MM.1S (cell line): ENCODE data around the gene KIAA0930.

Source experiments
- DNase-seq: peaks from one replicate; pipeline ENCODE4 v3.0.0-alpha.2; 2015
- H2AFZ ChIP-seq: fragments of 300-600 bp; sonication (generic); 2 replicates; pipeline ENCODE4 v1.6.0; 2016; ENCODE audit warnings: antibody characterized with exemption, low read length
- H3F3A ChIP-seq: fragments of 300-600 bp; sonication (generic); 2 replicates; pipeline ENCODE4 v1.6.1; 2016; ENCODE audit warnings: mild to moderate bottlenecking, antibody characterized with exemption, low read length, moderate library complexity, mixed read lengths; ENCODE audit not compliant: insufficient read depth
- H3K27ac ChIP-seq: fragments of 300-600 bp; sonication (generic); 2 replicates; pipeline ENCODE4 v1.5.1; 2016; ENCODE audit warnings: mild to moderate bottlenecking, low read length
- H3K27me3 ChIP-seq: fragments of 300-600 bp; sonication (generic); replicated peaks from 2 replicates; pipeline ENCODE4 v1.6.0; 2016; ENCODE audit warnings: low read length; ENCODE audit not compliant: insufficient read depth
- H3K36me3 ChIP-seq: fragments of 300-600 bp; sonication (generic); replicated peaks from 2 replicates; pipeline ENCODE4 v1.6.1; 2016; ENCODE audit warnings: mild to moderate bottlenecking, low read length, mixed read lengths; ENCODE audit not compliant: insufficient read depth
- H3K4me1 ChIP-seq: fragments of 300-600 bp; sonication (generic); 2 replicates; pipeline ENCODE4 v1.6.1; 2016; ENCODE audit warnings: low read length, mixed read lengths
- H3K4me2 ChIP-seq: fragments of 300-600 bp; sonication (generic); 2 replicates; pipeline ENCODE4 v1.6.0; 2016; ENCODE audit warnings: low read depth, low read length
- H3K4me3 ChIP-seq: fragments of 300-600 bp; sonication (generic); 2 replicates; pipeline ENCODE4 v1.5.1; 2016; ENCODE audit warnings: low read length, mixed read lengths
- H3K79me2 ChIP-seq: fragments of 300-600 bp; sonication (generic); 2 replicates; pipeline ENCODE4 v1.6.1; 2016; ENCODE audit warnings: mixed run types, low read length, mixed read lengths
- H3K9ac ChIP-seq: fragments of 300-600 bp; sonication (generic); 2 replicates; pipeline ENCODE4 v1.6.1; 2016; ENCODE audit warnings: low read length, mixed read lengths
- H3K9me2 ChIP-seq: fragments of 300-600 bp; sonication (generic); replicated peaks from 2 replicates; pipeline ENCODE4 v1.6.1; 2016; ENCODE audit warnings: mild to moderate bottlenecking, low read length, mixed read lengths; ENCODE audit not compliant: insufficient read depth
- H3K9me3 ChIP-seq: fragments of 300-600 bp; sonication (generic); replicated peaks from 2 replicates; pipeline ENCODE4 v1.6.1; 2016; ENCODE audit warnings: mild to moderate bottlenecking, low read length, mixed read lengths; ENCODE audit not compliant: insufficient read depth
- H4K20me1 ChIP-seq: fragments of 300-600 bp; sonication (generic); 2 replicates; pipeline ENCODE4 v1.6.1; 2016; ENCODE audit warnings: mild to moderate bottlenecking, low read length, moderate library complexity, mixed read lengths; ENCODE audit not compliant: insufficient read depth
- CTCF ChIP-seq: fragments of 300-600 bp; sonication (generic); IDR thresholded peaks from 2 replicates; pipeline ENCODE4 v1.5.1; 2016; ENCODE audit warnings: antibody characterized with exemption, low read length, mixed read lengths
- EZH2 ChIP-seq: fragments of 300-600 bp; sonication (generic); optimal IDR thresholded peaks from 2 replicates; pipeline ENCODE3; 2017; ENCODE audit warnings: low read depth, mild to moderate bottlenecking, antibody characterized with exemption, low read length, mixed read lengths
- EZH2phosphoT487 ChIP-seq: fragments of 300-600 bp; sonication (generic); IDR thresholded peaks from 2 replicates; pipeline ENCODE4 v1.6.1; 2018; ENCODE audit warnings: antibody characterized with exemption, low read length

The KIAA0930 gene

GRCh38 chr22:45263463-45264269 lies 23.0 kb upstream of the KIAA0930 start:
- H3K9ac ChIP-seq = peak overlapping the region; percentile 20; the same call in 1 of the 2 replicates
- peak; percentile 70 for DNase-seq
- no peaks in the 10 kb centered on the region for H3K79me2 ChIP-seq
- peak overlapping the region; percentile 71 for H3K27ac ChIP-seq
- H3K27me3 ChIP-seq = no peaks in the 10 kb centered on the region
- H4K20me1 ChIP-seq = no peaks in the 10 kb centered on the region
- TF ChIP-seq EZH2phosphoT487 = no peak
- peak; percentile 71 for TF ChIP-seq CTCF
- H3K4me2 ChIP-seq = peak overlapping the region; percentile 29; the same call in 1 of the 2 replicates
- no peaks in the 10 kb centered on the region for H3K9me2 ChIP-seq
- H3F3A ChIP-seq = peaks cover 13% of the 10 kb centered on the region
- H2AFZ ChIP-seq = peak overlapping the region; percentile 77
- H3K4me1 ChIP-seq = peaks cover 35% of the 10 kb centered on the region
- H3K4me3 ChIP-seq = no peak overlapping the region
- no peaks in the 10 kb centered on the region for H3K9me3 ChIP-seq
- H3K36me3 ChIP-seq = no peaks in the 10 kb centered on the region

GRCh38 chr22:45262931-45263462 lies 22.3 kb upstream of the KIAA0930 start:
- peaks cover 13% of the 10 kb centered on the region for H3F3A ChIP-seq
- H3K9ac ChIP-seq = peak overlapping the region; percentile 20; the same call in 1 of the 2 replicates
- H3K27ac ChIP-seq = peak overlapping the region; percentile 71
- peaks cover 35% of the 10 kb centered on the region for H3K4me1 ChIP-seq
- H3K4me3 ChIP-seq = no peak overlapping the region
- H3K4me2 ChIP-seq = peak overlapping the region; percentile 29; the same call in 1 of the 2 replicates
- no peaks in the 10 kb centered on the region for H3K27me3 ChIP-seq
- no peaks in the 10 kb centered on the region for H3K79me2 ChIP-seq
- no peaks in the 10 kb centered on the region for H4K20me1 ChIP-seq
- no peaks in the 10 kb centered on the region for H3K9me3 ChIP-seq
- peak overlapping the region; percentile 77; the same call in 1 of the 2 replicates for H2AFZ ChIP-seq
- TF ChIP-seq CTCF (no peak), EZH2 (no peak), EZH2phosphoT487 (no peak)
- H3K9me2 ChIP-seq = no peaks in the 10 kb centered on the region
- H3K36me3 ChIP-seq = no peaks in the 10 kb centered on the region
- DNase-seq = peak; percentile 51

GRCh38 chr22:45262195-45262930 lies 21.7 kb upstream of the KIAA0930 start:
- Histone ChIP-seq H3K27me3 (no peaks in the 10 kb centered on the region), H3K9me3 (no peaks in the 10 kb centered on the region), H3K4me1 (peaks cover 35% of the 10 kb centered on the region), H4K20me1 (no peaks in the 10 kb centered on the region), H3K9me2 (no peaks in the 10 kb centered on the region), H3K4me3 (no peak overlapping the region), H3K4me2 (peak overlapping the region; percentile 29; the same call in 1 of the 2 replicates), H3K79me2 (no peaks in the 10 kb centered on the region), H3K27ac (peak overlapping the region; percentile 71; the same call in 1 of the 2 replicates), H3F3A (peaks cover 13% of the 10 kb centered on the region), H2AFZ (peak overlapping the region; percentile 77; the same call in 1 of the 2 replicates), H3K9ac (no peak overlapping the region), H3K36me3 (no peaks in the 10 kb centered on the region)
- no peak for DNase-seq
- TF ChIP-seq CTCF (no peak), EZH2phosphoT487 (no peak), EZH2 (no peak)
